SK-N-SH (cell line): ENCODE results near the gene CT45A1. TPM values are rescaled to one million over a fixed set of nuclear protein-coding genes. Genes with fewer than 3 reads are reported as not detected.
"Not testable (repeated sequence)": the region's sequence is repeated elsewhere in the genome, so short reads cannot be mapped to it uniquely, and the experiment has no call there.

Experiments used
- CTCF ChIA-PET: fragments of 300-600, 350-600 bp; formaldehyde crosslinking; extraction: SDS; loops from one replicate; lab custom pipeline; 2021; lab: Yijun Ruan, JAX
- POLR2A ChIA-PET: fragments of 350-600 bp; sonication (Branson Sonifier 250); formaldehyde crosslinking; extraction: SDS; loops from one replicate; lab custom pipeline; 2020; ENCODE audit warnings: antibody characterized with exemption, inconsistent platforms; lab: Yijun Ruan, JAX
- DNase-seq: peaks from one replicate; pipeline ENCODE4 v3.0.0; 2012
- H2AFZ ChIP-seq: fragments of 200-600 bp; sonication (generic); 2 replicates; pipeline ENCODE4 v1.8.1; 2016; ENCODE audit warnings: antibody characterized with exemption, mild to moderate bottlenecking, low read depth
- H3F3A ChIP-seq: fragments of 200-600 bp; sonication (generic); replicated peaks from 2 replicates; pipeline ENCODE3; 2016; ENCODE audit warnings: antibody characterized with exemption, mild to moderate bottlenecking; ENCODE audit not compliant: insufficient read depth
- H3K27ac ChIP-seq, 2 experiments: fragments of 200-500 bp in 1 of 2; fragments of 200-600 bp in 1 of 2; sonication (Bioruptor generic) in 1 of 2; sonication (generic), shearing (Covaris generic) in 1 of 2; 2 replicates each; pipeline versions ENCODE4 v1.5.1 to v1.6.1; 2014 to 2016; ENCODE audit warnings: low read depth in 2 of 2, inconsistent platforms in 1 of 2, low read length in 1 of 2, mild to moderate bottlenecking in 1 of 2, mixed read lengths in 1 of 2
- H3K27me3 ChIP-seq: fragments of 200-600 bp; sonication (generic), shearing (Covaris generic); 2 replicates; pipeline ENCODE4 v1.6.1; 2016; ENCODE audit warnings: mixed run types; ENCODE audit not compliant: insufficient read depth
- H3K36me3 ChIP-seq, 2 experiments: fragments of 200-500 bp in 1 of 2; fragments of 200-600 bp in 1 of 2; sonication (Bioruptor generic) in 1 of 2; sonication (generic) in 1 of 2; replicated peaks in 1 of 2; 2 replicates each; pipeline versions ENCODE3 to v1.5.1; 2014 to 2016; ENCODE audit warnings: low read length in 1 of 2, mild to moderate bottlenecking in 1 of 2; ENCODE audit not compliant: insufficient read depth in 2 of 2, control insufficient read depth in 1 of 2
- H3K4me1 ChIP-seq, 2 experiments: fragments of 200-500 bp in 1 of 2; fragments of 200-600 bp in 1 of 2; sonication (Bioruptor generic) in 1 of 2; sonication (generic), shearing (Covaris generic) in 1 of 2; 2 replicates each; pipeline versions ENCODE4 v1.5.1 to v1.6.1; 2014 to 2016; ENCODE audit warnings: low read depth in 1 of 2, low read length in 1 of 2, mixed run types in 1 of 2; ENCODE audit not compliant: insufficient read depth in 2 of 2, control insufficient read depth in 1 of 2
- H3K4me2 ChIP-seq: fragments of 200-600 bp; sonication (generic), shearing (Covaris generic); 2 replicates; pipeline ENCODE4 v1.6.1; 2017; ENCODE audit warnings: mixed run types
- H3K4me3 ChIP-seq, 2 experiments: fragments of 200-500 bp in 1 of 2; fragments of 200-600 bp in 1 of 2; sonication (Bioruptor generic) in 1 of 2; sonication (generic), shearing (Covaris generic) in 1 of 2; 2 replicates each; pipeline versions ENCODE4 v1.5.1 to v1.8.1; 2014 to 2016; ENCODE audit warnings: low read depth in 2 of 2, inconsistent platforms in 1 of 2, low read length in 1 of 2, mild to moderate bottlenecking in 1 of 2, mixed read lengths in 1 of 2, moderate library complexity in 1 of 2
- H3K79me2 ChIP-seq: fragments of 200-600 bp; sonication (generic); 2 replicates; pipeline ENCODE4 v1.8.1; 2017; ENCODE audit warnings: mild to moderate bottlenecking; ENCODE audit not compliant: insufficient read depth
- H3K9ac ChIP-seq: fragments of 200-600 bp; sonication (generic); 2 replicates; pipeline ENCODE4 v1.6.1; 2017; ENCODE audit warnings: mixed run types
- H3K9me2 ChIP-seq: fragments of 200-600 bp; sonication (generic); 2 replicates; pipeline ENCODE4 v1.6.1; 2017; ENCODE audit warnings: mixed run types
- H3K9me3 ChIP-seq: fragments of 200-600 bp; sonication (generic); 2 replicates; pipeline ENCODE4 v1.6.1; 2017; ENCODE audit warnings: mixed run types, mild to moderate bottlenecking, moderate library complexity
- H4K20me1 ChIP-seq: fragments of 200-600 bp; sonication (generic); 2 replicates; pipeline ENCODE4 v1.6.1; 2017; ENCODE audit warnings: mild to moderate bottlenecking, mixed run types; ENCODE audit not compliant: insufficient read depth
- ELF1 ChIP-seq: IDR thresholded peaks from 2 replicates; pipeline ENCODE4 v1.4.0; 2012
- EZH2phosphoT487 ChIP-seq: fragments of 200-600 bp; sonication (generic); IDR thresholded peaks from 2 replicates; pipeline ENCODE4 v1.6.1; 2017; ENCODE audit warnings: low read depth, mixed run types, mild to moderate bottlenecking, antibody characterized with exemption, moderate library complexity, borderline replicate concordance
- JUND ChIP-seq: IDR thresholded peaks from 2 replicates; pipeline ENCODE4 v1.4.0; 2012
- MXI1 ChIP-seq: IDR thresholded peaks from 2 replicates; pipeline ENCODE4 v1.6.1; 2012; ENCODE audit warnings: mild to moderate bottlenecking, low read depth, low read length, improper control_type of control experiment
- NFIC ChIP-seq: IDR thresholded peaks from 2 replicates; pipeline ENCODE4 v1.4.0; 2012; ENCODE audit warnings: borderline replicate concordance
- POLR2AphosphoS5 ChIP-seq: IDR thresholded peaks from 2 replicates; pipeline ENCODE4 v1.6.1; 2012; ENCODE audit warnings: low read depth, low read length
- RXRA ChIP-seq: IDR thresholded peaks from 2 replicates; pipeline ENCODE4 v1.4.0; 2012; ENCODE audit warnings: low read depth, mild to moderate bottlenecking, borderline replicate concordance
- SIN3A ChIP-seq: IDR thresholded peaks from 2 replicates; pipeline ENCODE4 v1.6.1; 2012; ENCODE audit warnings: low read depth, mild to moderate bottlenecking, low read length, moderate library complexity, borderline replicate concordance
- TCF12 ChIP-seq: IDR thresholded peaks from 2 replicates; pipeline ENCODE4 v1.4.0; 2012
- TEAD4 ChIP-seq: IDR thresholded peaks from 2 replicates; pipeline ENCODE4 v1.4.0; 2012; ENCODE audit warnings: mild to moderate bottlenecking, borderline replicate concordance; ENCODE audit not compliant: insufficient read depth
- WGBS: methylation state at CpG from one replicate; pipeline ENCODE4 v1.1.6; 2017; ENCODE audit warnings: low lambda C conversion rate; 5-methylcytosine and 5-hydroxymethylcytosine counted together
- polyA plus RNA-seq, 3 experiments: library from polyadenylated mRNA; depleted of rRNA; stranded (reverse); fragments of >200 nt; gene quantifications; 2 replicates each; pipeline ENCODE4 v1.2.3, GENCODE V29; 2012
- TF ChIP-seq, protein P1 (sequence below): fragments of 200-600 bp; sonication (generic); IDR thresholded peaks from 2 replicates; pipeline ENCODE4 v1.6.1; 2017; ENCODE audit warnings: antibody characterized with exemption, mild to moderate bottlenecking, moderate library complexity
- TF ChIP-seq, protein P2 (sequence below): fragments of 150-350 bp; IDR thresholded peaks from 2 replicates; pipeline ENCODE4 v1.6.1; 2017; ENCODE audit warnings: antibody characterized with exemption, low read length, low read depth, borderline replicate concordance

Gene CT45A1
- polyA plus RNA-seq, 1 of the 3 experiments (the other 2 are of a cell fraction), result not detected

GRCh38 chrX:135741192-135741715 lies 27.8 kb downstream of the CT45A1 start:
- no peaks in the 10 kb centered on the region for H3K9me3 ChIP-seq
- 23% methylated on average over 8 of the region's 23 CpGs for WGBS
- no peaks in the 10 kb centered on the region for H3K79me2 ChIP-seq
- ChIA-PET POLR2A (no interaction called here), CTCF (interaction anchor here (0.7 kb wide), 1 partner anchor 114 kb away, joined by 3 read pairs; no protein-coding TSS in a partner anchor)
- H3K9me2 ChIP-seq, result no peaks in the 10 kb centered on the region
- no peak overlapping the region for H2AFZ ChIP-seq
- H3K9ac ChIP-seq, result no peak overlapping the region
- no peak overlapping the region for H3K4me3 ChIP-seq
- peaks cover 9% of the 10 kb centered on the region; the same call in 1 of the 2 replicates for H3K27me3 ChIP-seq
- no peaks in the 10 kb centered on the region for H3K4me1 ChIP-seq
- H3K4me2 ChIP-seq, result no peak overlapping the region
- no peak for TF ChIP-seq EZH2phosphoT487
- TF ChIP-seq, protein P1, sequence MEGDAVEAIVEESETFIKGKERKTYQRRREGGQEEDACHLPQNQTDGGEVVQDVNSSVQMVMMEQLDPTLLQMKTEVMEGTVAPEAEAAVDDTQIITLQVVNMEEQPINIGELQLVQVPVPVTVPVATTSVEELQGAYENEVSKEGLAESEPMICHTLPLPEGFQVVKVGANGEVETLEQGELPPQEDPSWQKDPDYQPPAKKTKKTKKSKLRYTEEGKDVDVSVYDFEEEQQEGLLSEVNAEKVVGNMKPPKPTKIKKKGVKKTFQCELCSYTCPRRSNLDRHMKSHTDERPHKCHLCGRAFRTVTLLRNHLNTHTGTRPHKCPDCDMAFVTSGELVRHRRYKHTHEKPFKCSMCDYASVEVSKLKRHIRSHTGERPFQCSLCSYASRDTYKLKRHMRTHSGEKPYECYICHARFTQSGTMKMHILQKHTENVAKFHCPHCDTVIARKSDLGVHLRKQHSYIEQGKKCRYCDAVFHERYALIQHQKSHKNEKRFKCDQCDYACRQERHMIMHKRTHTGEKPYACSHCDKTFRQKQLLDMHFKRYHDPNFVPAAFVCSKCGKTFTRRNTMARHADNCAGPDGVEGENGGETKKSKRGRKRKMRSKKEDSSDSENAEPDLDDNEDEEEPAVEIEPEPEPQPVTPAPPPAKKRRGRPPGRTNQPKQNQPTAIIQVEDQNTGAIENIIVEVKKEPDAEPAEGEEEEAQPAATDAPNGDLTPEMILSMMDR, result no peak
- no peak for TF ChIP-seq MXI1
- TF ChIP-seq SIN3A, result no peak
- TF ChIP-seq TEAD4, result no peak
- no peak for TF ChIP-seq ELF1
- TF ChIP-seq RXRA, result no peak
- no peak for TF ChIP-seq TCF12
- no peak for TF ChIP-seq POLR2AphosphoS5
- no peak for TF ChIP-seq NFIC
- no peak for TF ChIP-seq JUND
- TF ChIP-seq, protein P2, sequence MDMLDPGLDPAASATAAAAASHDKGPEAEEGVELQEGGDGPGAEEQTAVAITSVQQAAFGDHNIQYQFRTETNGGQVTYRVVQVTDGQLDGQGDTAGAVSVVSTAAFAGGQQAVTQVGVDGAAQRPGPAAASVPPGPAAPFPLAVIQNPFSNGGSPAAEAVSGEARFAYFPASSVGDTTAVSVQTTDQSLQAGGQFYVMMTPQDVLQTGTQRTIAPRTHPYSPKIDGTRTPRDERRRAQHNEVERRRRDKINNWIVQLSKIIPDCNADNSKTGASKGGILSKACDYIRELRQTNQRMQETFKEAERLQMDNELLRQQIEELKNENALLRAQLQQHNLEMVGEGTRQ, result no peak
- no peaks in the 10 kb centered on the region for H3F3A ChIP-seq
- no peaks in the 10 kb centered on the region for H4K20me1 ChIP-seq
- no peaks in the 10 kb centered on the region for H3K36me3 ChIP-seq
- H3K27ac ChIP-seq, result no peak overlapping the region
- no peak for DNase-seq

GRCh38 chrX:135744739-135745138 lies 31.3 kb downstream of the CT45A1 start:
- H3K27ac ChIP-seq, H4K20me1 ChIP-seq, H3K4me3 ChIP-seq, H2AFZ ChIP-seq, H3K79me2 ChIP-seq, H3K36me3 ChIP-seq, H3K9me3 ChIP-seq, DNase-seq, H3K4me1 ChIP-seq, H3F3A ChIP-seq, H3K4me2 ChIP-seq, H3K27me3 ChIP-seq, H3K9me2 ChIP-seq, CTCF ChIA-PET, H3K9ac ChIP-seq, POLR2A ChIA-PET: not testable (repeated sequence)
- WGBS, result 34% methylated on average over 4 of the region's 4 CpGs

GRCh38 chrX:135768091-135768490 lies 54.7 kb downstream of the CT45A1 start, which contains the start of gene CT45A3:
Gene CT45A3, minus strand, starts transcription at chrX:135768191. Its CDS starts 3,747 bp downstream, at chrX:135764444.
- H3K9ac ChIP-seq, H3K4me3 ChIP-seq, H3K27ac ChIP-seq, DNase-seq, H3K9me2 ChIP-seq, H3K36me3 ChIP-seq, H3K4me1 ChIP-seq, H3F3A ChIP-seq, H3K4me2 ChIP-seq, H2AFZ ChIP-seq, POLR2A ChIA-PET, H3K27me3 ChIP-seq, H3K9me3 ChIP-seq, H3K79me2 ChIP-seq, CTCF ChIA-PET, H4K20me1 ChIP-seq: not testable (repeated sequence)
- WGBS, result no CpG with 5 or more reads among the region's 17 CpGs
